K562 (cell line): ENCODE data around the gene ISYNA1. TPM values are rescaled to one million over a fixed set of nuclear protein-coding genes. Genes with fewer than 3 reads are reported as not detected.
A peak's percentile ranks its signal among the peaks of the same experiment; 100 is the strongest.

Experiments used
- DACH1 ChIP-seq: fragments of 450-650 bp; IDR thresholded peaks from 2 replicates; pipeline ENCODE4 v1.6.1; 2018; ENCODE audit not compliant: partially characterized antibody
- EP400 ChIP-seq: fragments of 450-650 bp; IDR thresholded peaks from 2 replicates; pipeline ENCODE4 v1.6.1; 2017; ENCODE audit warnings: antibody characterized with exemption, mild to moderate bottlenecking, moderate library complexity
- HNRNPH1 ChIP-seq: fragments of 200-400 bp; formaldehyde crosslinking; optimal IDR thresholded peaks from 2 replicates; pipeline ENCODE3; 2017; ENCODE audit warnings: low read depth, mild to moderate bottlenecking, low read length, moderate library complexity
- HNRNPL ChIP-seq: fragments of 200-400 bp; formaldehyde crosslinking; IDR thresholded peaks from 2 replicates; pipeline ENCODE4 v1.6.1; 2017; ENCODE audit warnings: low read depth, mild to moderate bottlenecking, low read length
- IFI16 ChIP-seq: fragments of 250-450 bp; sonication (Bioruptor Pico); IDR thresholded peaks from 2 replicates; pipeline ENCODE4 v2.1.2; 2022; ENCODE audit warnings: mild to moderate bottlenecking, inconsistent platforms
- KLF1 ChIP-seq: fragments of 450-650 bp; IDR thresholded peaks from 2 replicates; pipeline ENCODE4 v1.6.1; 2016; ENCODE audit warnings: missing genetic modification characterization, missing compliant biosample characterization
- L3MBTL2 ChIP-seq: fragments of 450-650 bp; IDR thresholded peaks from 2 replicates; pipeline ENCODE4 v1.6.1; 2016; ENCODE audit warnings: mild to moderate bottlenecking, moderate library complexity
- MAX ChIP-seq: sonication (generic); formaldehyde crosslinking; IDR thresholded peaks from 2 replicates; pipeline ENCODE4 v1.9.0; 2022; ENCODE audit warnings: mild to moderate bottlenecking, missing genetic modification reagents
- MCM2 ChIP-seq: fragments of 450-650 bp; IDR thresholded peaks from 2 replicates; pipeline ENCODE4 v1.6.1; 2017; ENCODE audit warnings: low read depth, mild to moderate bottlenecking
- MTF1 ChIP-seq: fragments of 250-450 bp; sonication (Bioruptor Pico); IDR thresholded peaks from 2 replicates; pipeline ENCODE4 v1.9.0; 2021; ENCODE audit warnings: moderate library complexity, mild to moderate bottlenecking, inconsistent platforms, borderline replicate concordance
- NCOA6 ChIP-seq: fragments of 450-650 bp; IDR thresholded peaks from 2 replicates; pipeline ENCODE4 v1.6.1; 2017; ENCODE audit warnings: mild to moderate bottlenecking
- NFIC ChIP-seq: fragments of 450-650 bp; IDR thresholded peaks from 2 replicates; pipeline ENCODE4 v1.6.1; 2017; ENCODE audit warnings: mild to moderate bottlenecking, inconsistent platforms
- NR4A1 ChIP-seq, 2 experiments: fragments of 250-450 bp in 1 of 2; fragments of 450-650 bp in 1 of 2; sonication (Bioruptor Pico) in 1 of 2; IDR thresholded peaks; 2 replicates each; pipeline versions ENCODE4 v1.4.0 to v1.6.1; 2016 to 2020; ENCODE audit warnings: mild to moderate bottlenecking in 2 of 2, missing compliant biosample characterization in 1 of 2, missing genetic modification characterization in 1 of 2, moderate library complexity in 1 of 2
- PTBP1 ChIP-seq: fragments of 200-400 bp; formaldehyde crosslinking; IDR thresholded peaks from 2 replicates; pipeline ENCODE4 v1.6.1; 2017; ENCODE audit warnings: low read depth, low read length
- RAD51 ChIP-seq: fragments of 450-650 bp; IDR thresholded peaks from 2 replicates; pipeline ENCODE4 v1.7.1; 2016; ENCODE audit warnings: low read depth, mild to moderate bottlenecking, borderline replicate concordance
- RBM17 ChIP-seq: fragments of 200-400 bp; formaldehyde crosslinking; IDR thresholded peaks from 2 replicates; pipeline ENCODE4 v1.6.1; 2017; ENCODE audit warnings: low read depth, mild to moderate bottlenecking, low read length, borderline replicate concordance
- SMARCB1 ChIP-seq: IDR thresholded peaks from 2 replicates; pipeline ENCODE4 v1.6.1; 2011; ENCODE audit warnings: improper control_type of control experiment, low read depth; ENCODE audit not compliant: insufficient read length
- SMARCC2 ChIP-seq: fragments of 450-650 bp; IDR thresholded peaks from 2 replicates; pipeline ENCODE4 v1.6.1; 2017; ENCODE audit warnings: antibody characterized with exemption, moderate library complexity, mild to moderate bottlenecking, low read depth
- SOX6 ChIP-seq: fragments of 450-650 bp; IDR thresholded peaks from 2 replicates; pipeline ENCODE4 v1.6.1; 2014; ENCODE audit warnings: mild to moderate bottlenecking
- TAF7 ChIP-seq: fragments of 450-650 bp; IDR thresholded peaks from 2 replicates; pipeline ENCODE4 v1.6.1; 2016; ENCODE audit warnings: missing genetic modification characterization, missing compliant biosample characterization
- ZFPM2 ChIP-seq: fragments of 250-450 bp; sonication (Bioruptor Pico); IDR thresholded peaks from 2 replicates; pipeline ENCODE4 v1.5.1; 2022; ENCODE audit warnings: mild to moderate bottlenecking
- ZNF12 ChIP-seq: sonication (generic); formaldehyde crosslinking; IDR thresholded peaks from 2 replicates; pipeline ENCODE4 v1.4.0; 2020; ENCODE audit warnings: mild to moderate bottlenecking, missing genetic modification reagents
- ZNF197 ChIP-seq: fragments of 200-800 bp; sonication (Bioruptor generic); IDR thresholded peaks from 2 replicates; pipeline ENCODE4 v1.6.1; 2016; ENCODE audit warnings: low read depth, missing genetic modification characterization, missing compliant biosample characterization
- ZNF280A ChIP-seq: fragments of 450-650 bp; IDR thresholded peaks from 2 replicates; pipeline ENCODE4 v1.6.1; 2018; ENCODE audit warnings: mild to moderate bottlenecking, low read depth; ENCODE audit not compliant: partially characterized antibody
- ZNF311 ChIP-seq: fragments of 250-450 bp; sonication (Bioruptor Pico); IDR thresholded peaks from 2 replicates; pipeline ENCODE4 v1.4.0; 2020; ENCODE audit warnings: mild to moderate bottlenecking, moderate library complexity
- ZNF445 ChIP-seq: fragments of 250-450 bp; sonication (Bioruptor Pico); IDR thresholded peaks from 2 replicates; pipeline ENCODE4 v1.4.0; 2020; ENCODE audit warnings: low read depth, mild to moderate bottlenecking, moderate library complexity
- ZNF589 ChIP-seq: fragments of 200-800 bp; sonication (Bioruptor generic); IDR thresholded peaks from 2 replicates; pipeline ENCODE4 v1.6.1; 2016; ENCODE audit warnings: low read depth, missing genetic modification characterization, missing compliant biosample characterization
- ZNF695 ChIP-seq: fragments of 450-650 bp; formaldehyde crosslinking; IDR thresholded peaks from 2 replicates; pipeline ENCODE4 v1.4.0; 2020; ENCODE audit warnings: mild to moderate bottlenecking, moderate library complexity
- ZNF696 ChIP-seq: fragments of 250-450 bp; sonication (Bioruptor Pico); conservative IDR thresholded peaks from 2 replicates; pipeline ENCODE4 v1.4.0; 2020; ENCODE audit warnings: mild to moderate bottlenecking, moderate library complexity
- ZNF766 ChIP-seq: fragments of 200-800 bp; sonication (Bioruptor generic); conservative IDR thresholded peaks from 2 replicates; pipeline ENCODE4 v1.6.1; 2016; ENCODE audit warnings: missing genetic modification characterization, missing compliant biosample characterization
- polyA plus RNA-seq, 8 experiments: library from polyadenylated mRNA; depleted of rRNA in 4 of 8; stranded (reverse) in 5 of 8; unstranded in 3 of 8; fragments of >200 nt; fragmentation: Nextera tagmentation in 2 of 8; fragmentation: Illumina TruSeq in 1 of 8; extraction: Ambion mirVana in 2 of 8; extraction: Trizol in 1 of 8; gene quantifications; 2 replicates each; pipeline versions ENCODE4 v1.2.1 to v1.2.3, GENCODE V29; 2011 to 2014; ENCODE audit warnings: inconsistent platforms in 1 of 8, missing spikeins in 1 of 8
- total RNA-seq, 7 experiments: library from RNA; depleted of rRNA in 6 of 7; stranded (reverse); fragments of >200 nt in 6 of 7; fragmentation: Illumina TruSeq in 2 of 7; extraction: Trizol in 2 of 7; gene quantifications; 2 replicates each; pipeline versions ENCODE4 v1.2.1 to v1.2.3, GENCODE V29; 2011 to 2021; ENCODE audit warnings: low replicate concordance in 1 of 7

The ISYNA1 gene
- total and polyA plus RNA-seq, 9 of the 15 experiments (the other 6 are each of a cell fraction or from before 2014, with no cell fraction given), result 21.8 to 460 (median 93.2) TPM

- TF ChIP-seq ZNF280A (no peak), L3MBTL2 (peak; percentile 25; the same call in 1 of the 2 replicates), NFIC (peak; percentile 66), RAD51 (no peak), NR4A1 (CRISPR knock-in tag; IDR thresholded peaks at IDR 0.05) (peak; percentile 94), NR4A1 (tag; IDR thresholded peaks at IDR 0.05) (peak; percentile 87), PTBP1 (0 out of 2 replicates have a peak, but pooled peaks have one; percentile 13), ZNF766 (CRISPR knock-in tag) (peak; percentile 64; the same call in 1 of the 2 replicates), MAX (no peak; the same call in 1 of the 2 replicates), ZNF589 (peak; percentile 95), DACH1 (peak; percentile 78), TAF7 (tag) (no peak; the same call in 1 of the 2 replicates), ZNF696 (CRISPR knock-in tag) (no peak), ZFPM2 (CRISPR knock-in tag) (peak; percentile 68; the same call in 1 of the 2 replicates), SMARCB1 (no peak), ZNF197 (CRISPR knock-in tag) (0 out of 2 replicates have a peak, but pooled peaks have one; percentile 15), NCOA6 (no peak), ZNF445 (CRISPR knock-in tag) (no peak), SMARCC2 (no peak; the same call in 1 of the 2 replicates), HNRNPL (0 out of 2 replicates have a peak, but pooled peaks have one; percentile 24), MTF1 (CRISPR knock-in tag) (no peak), ZNF12 (CRISPR knock-in tag) (no peak), RBM17 (no peak), SOX6 (0 out of 2 replicates have a peak, but pooled peaks have one; percentile 43), HNRNPH1 (no peak), ZNF695 (CRISPR knock-in tag) (no peak), IFI16 (no peak), MCM2 (peak; percentile 70; the same call in 1 of the 2 replicates), KLF1 (tag) (no peak), ZNF311 (peak; percentile 86), EP400 (peak; percentile 53)
Observed at GRCh38 chr19:18415178-18415867, 22.6 kb downstream of the ISYNA1 start (continued).
